ENCODE measurements around the gene ECEL1. TPM values are rescaled to one million over a fixed set of nuclear protein-coding genes. Genes with fewer than 3 reads are reported as not detected.

Gene ECEL1
- total and polyA plus RNA-seq, 4 donors: 0.09 to 0.35 (median 0.23) TPM

- Histone ChIP-seq H3K27me3 (ENCODE audit: control insufficient read depth in 3 of 3, insufficient read depth in 3 of 3, low read length in 2 of 3) (peaks cover 0 to 5% (median 2%) of the 10 kb centered on the region in 3 donors), H3K4me3 (no peak overlapping the region), H3K9ac (ENCODE audit: insufficient read depth in 1 of 2, low read length in 2 of 2) (no peak overlapping the region), H3K9me3 (ENCODE audit: control insufficient read depth in 4 of 4, insufficient read depth in 3 of 4, low read length in 3 of 4) (no peaks in the 10 kb centered on the region), H3K27ac (ENCODE audit: low read depth in 1 of 2, low read length in 1 of 2) (no peak overlapping the region), H3K4me1 (ENCODE audit: control insufficient read depth in 5 of 5, insufficient read depth in 5 of 5, low read length in 5 of 5) (no peaks in the 10 kb centered on the region), H3K36me3 (ENCODE audit: control insufficient read depth in 4 of 4, insufficient read depth in 4 of 4, low read length in 4 of 4) (no peaks in the 10 kb centered on the region)
- DNase-seq (no peak), ATAC-seq (ENCODE audit: insufficient read depth, low FRiP score) (no peak)
- 72 to 83% methylated on average over 20 of the region's 20 CpGs for WGBS, 2 donors
- TF ChIP-seq CTCF (IDR thresholded peaks at IDR 0.05; ENCODE audit: control extremely low read depth, extremely low read depth): no peak
These were observed 9.1 kb upstream of the ECEL1 start for GRCh38 chr2:232496501-232497270.

- peaks cover 0 to 5% (median 2%) of the 10 kb centered on the region in 3 donors for H3K27me3 ChIP-seq (ENCODE audit: control insufficient read depth in 3 of 3, insufficient read depth in 3 of 3, low read length in 2 of 3)
- no peak for DNase-seq
These were observed 7.7 kb upstream of the ECEL1 start for GRCh38 chr2:232495292-232495691.

GRCh38 chr2:232494542-232494941 lies 6.9 kb upstream of the ECEL1 start:
- Histone ChIP-seq H3K4me1 (ENCODE audit: control insufficient read depth in 5 of 5, insufficient read depth in 5 of 5, low read length in 5 of 5) (no peaks in the 10 kb centered on the region), H3K4me3 (no peak overlapping the region), H3K27ac (ENCODE audit: low read depth in 1 of 2, low read length in 1 of 2) (no peak overlapping the region), H3K27me3 (ENCODE audit: control insufficient read depth in 3 of 3, insufficient read depth in 3 of 3, low read length in 2 of 3) (peaks cover 0 to 10% (median 2%) of the 10 kb centered on the region in 3 donors), H3K36me3 (ENCODE audit: control insufficient read depth in 4 of 4, insufficient read depth in 4 of 4, low read length in 4 of 4) (no peaks in the 10 kb centered on the region), H3K9me3 (ENCODE audit: control insufficient read depth in 4 of 4, insufficient read depth in 3 of 4, low read length in 3 of 4) (peaks cover 0 to 3% (median 0%) of the 10 kb centered on the region in 4 donors), H3K9ac (ENCODE audit: insufficient read depth in 1 of 2, low read length in 2 of 2) (no peak overlapping the region)
- WGBS, 2 donors: 90 to 95% methylated on average over 5 of the region's 5 CpGs
- TF ChIP-seq CTCF (IDR thresholded peaks at IDR 0.05; ENCODE audit: control extremely low read depth, extremely low read depth): no peak
- DNase-seq (no peak), ATAC-seq (ENCODE audit: insufficient read depth, low FRiP score) (no peak)

More at GRCh38 chr2:232495292-232495691, 7.7 kb upstream of the ECEL1 start:
- Histone ChIP-seq H3K4me3 (no peak overlapping the region), H3K36me3 (ENCODE audit: control insufficient read depth in 4 of 4, insufficient read depth in 4 of 4, low read length in 4 of 4) (no peaks in the 10 kb centered on the region), H3K4me1 (ENCODE audit: control insufficient read depth in 5 of 5, insufficient read depth in 5 of 5, low read length in 5 of 5) (no peaks in the 10 kb centered on the region), H3K9ac (ENCODE audit: insufficient read depth in 1 of 2, low read length in 2 of 2) (no peak overlapping the region), H3K27ac (ENCODE audit: low read depth in 1 of 2, low read length in 1 of 2) (no peak overlapping the region), H3K9me3 (ENCODE audit: control insufficient read depth in 4 of 4, insufficient read depth in 3 of 4, low read length in 3 of 4) (peaks cover 0 to 3% (median 0%) of the 10 kb centered on the region in 4 donors)
- no peak for TF ChIP-seq CTCF (IDR thresholded peaks at IDR 0.05; ENCODE audit: control extremely low read depth, extremely low read depth)
- WGBS, 2 donors: 87 to 89% methylated on average over 7 of the region's 7 CpGs
- ATAC-seq (ENCODE audit: insufficient read depth, low FRiP score): no peak
